Cardiac muscle cell (in vitro differentiated cells and primary cell): ENCODE results near the gene LCE4A. TPM values are rescaled to one million over a fixed set of nuclear protein-coding genes. Genes with fewer than 3 reads are reported as not detected.
"Not testable (repeated sequence)": the region's sequence is repeated elsewhere in the genome, so short reads cannot be mapped to it uniquely, and the experiment has no call there.

ENCODE experiments used
- DNase-seq, 2 donors: peaks; one replicate each; pipeline versions ENCODE4 v3.0.0 to v3.0.0-alpha.2; 2010 to 2017; ENCODE audit warnings: low read depth in 1 of 2, low spot score in 1 of 2
- H3K27ac ChIP-seq: fragments of 200-600 bp; sonication (generic); 2 replicates; pipeline ENCODE4 v1.5.1; 2016
- H3K27me3 ChIP-seq: fragments of 200-600 bp; sonication (generic); 2 replicates; pipeline ENCODE4 v1.6.0; 2016; ENCODE audit warnings: control low read depth
- H3K36me3 ChIP-seq: fragments of 200-600 bp; sonication (generic); 2 replicates; pipeline ENCODE4 v1.5.1; 2016; ENCODE audit warnings: control low read depth
- H3K4me1 ChIP-seq: fragments of 200-600 bp; sonication (generic); 2 replicates; pipeline ENCODE4 v1.8.1; 2017; ENCODE audit warnings: low read depth, mild to moderate bottlenecking, mixed run types
- H3K4me3 ChIP-seq: fragments of 200-600 bp; sonication (generic); 2 replicates; pipeline ENCODE4 v1.5.1; 2016; ENCODE audit warnings: mild to moderate bottlenecking
- H3K9me3 ChIP-seq: fragments of 200-600 bp; sonication (generic); 2 replicates; pipeline ENCODE4 v1.5.1; 2017; ENCODE audit warnings: low read depth, mild to moderate bottlenecking, control low read depth
- CTCF ChIP-seq: IDR thresholded peaks from 2 replicates; pipeline ENCODE4 v1.5.1; 2012; ENCODE audit warnings: low read depth, mild to moderate bottlenecking, low read length
- polyA plus RNA-seq: library from polyadenylated mRNA; unstranded; fragments of >200 nt; fragmentation: Nextera tagmentation; extraction: Ambion mirVana; gene quantifications from 2 replicates; pipeline ENCODE4 v1.2.1, GENCODE V29; 2016
- total RNA-seq: library from RNA; depleted of rRNA; stranded (reverse); fragments of >200 nt; gene quantifications from 2 replicates; pipeline ENCODE4 v1.2.3, GENCODE V29; 2016

LCE4A gene
- total and polyA plus RNA-seq, 2 experiments from 2014 or later = not detected

DNA sequence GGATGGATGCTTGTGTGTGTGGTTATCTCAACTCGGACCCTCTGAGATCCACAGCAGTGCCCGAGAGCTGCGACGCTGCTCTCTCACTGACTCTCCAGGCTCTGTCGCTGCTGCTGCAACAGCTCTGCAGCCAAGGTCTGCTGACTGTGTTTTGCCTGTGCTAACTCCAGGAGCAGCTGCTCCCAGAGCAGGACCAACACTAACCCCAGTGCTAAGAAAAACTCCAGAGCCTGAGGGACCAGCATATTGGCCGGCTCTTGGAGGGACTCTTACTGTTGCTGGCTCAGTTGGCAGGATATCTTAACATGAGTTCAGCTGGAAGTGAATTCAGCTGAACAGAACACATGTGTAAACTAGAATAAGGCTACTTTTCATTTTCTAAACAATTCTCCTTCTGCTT lies 28.5 kb upstream of the LCE4A start:
- Histone ChIP-seq H3K4me1 (no peaks in the 10 kb centered on the region), H3K27ac (no peak overlapping the region), H3K27me3 (no peaks in the 10 kb centered on the region), H3K9me3 (no peaks in the 10 kb centered on the region), H3K36me3 (no peaks in the 10 kb centered on the region), H3K4me3 (no peak overlapping the region)
- no peak for DNase-seq
- TF ChIP-seq CTCF = no peak

GRCh38 chr1:152681616-152682015 lies 26.3 kb upstream of the LCE4A start:
- no peaks in the 10 kb centered on the region for H3K36me3 ChIP-seq
- H3K27me3 ChIP-seq = no peaks in the 10 kb centered on the region
- H3K4me1 ChIP-seq = no peaks in the 10 kb centered on the region
- H3K9me3 ChIP-seq = no peaks in the 10 kb centered on the region
- DNase-seq = no peak
- H3K4me3 ChIP-seq = no peak overlapping the region
- TF ChIP-seq CTCF = no peak
- no peak overlapping the region for H3K27ac ChIP-seq

DNA sequence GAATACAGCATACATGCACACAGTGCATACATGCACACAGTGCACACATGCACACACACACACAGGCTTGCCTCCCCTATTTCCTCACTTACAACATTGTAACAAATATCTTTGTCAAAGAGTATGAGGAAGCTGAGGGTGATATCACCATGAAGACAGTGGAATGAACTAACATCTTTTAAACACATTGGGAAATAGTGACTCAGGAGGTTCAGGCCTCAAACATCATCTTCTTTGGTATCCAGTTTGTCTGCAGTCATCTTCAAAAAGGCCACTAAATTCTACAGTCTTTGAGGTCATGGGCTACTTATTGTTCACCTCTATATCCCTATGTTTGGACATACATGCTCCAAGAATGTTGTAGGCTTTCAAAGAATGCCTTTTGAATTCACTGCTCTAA lies 24.1 kb upstream of the LCE4A start:
- H3K27ac ChIP-seq = no peak overlapping the region
- no peak for DNase-seq
- H3K4me3 ChIP-seq = no peak overlapping the region
- no peaks in the 10 kb centered on the region for H3K9me3 ChIP-seq
- H3K4me1 ChIP-seq = no peaks in the 10 kb centered on the region
- no peaks in the 10 kb centered on the region for H3K27me3 ChIP-seq
- no peaks in the 10 kb centered on the region for H3K36me3 ChIP-seq
- TF ChIP-seq CTCF = no peak

DNA sequence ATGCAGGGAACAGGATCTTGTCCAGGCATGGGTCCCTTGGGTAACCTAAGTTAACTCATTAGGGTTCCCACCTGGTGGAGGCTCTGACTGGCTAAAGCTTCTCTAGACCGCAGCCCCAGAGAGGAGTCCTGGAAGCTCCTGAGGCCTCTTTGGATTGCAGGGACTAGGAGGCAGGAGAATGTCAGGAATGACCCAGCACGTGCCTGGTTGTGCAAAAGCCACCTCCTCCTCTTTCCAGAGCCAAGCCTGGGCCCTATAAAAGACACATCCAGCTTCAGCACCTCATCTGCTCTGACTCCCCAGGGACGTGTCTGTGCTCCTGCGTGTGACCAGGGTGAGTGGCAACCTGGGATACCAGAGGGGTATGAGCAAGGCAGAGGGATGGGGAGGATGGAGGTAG lies 22.1 kb upstream of the LCE4A start, which contains the start of gene LCE2B:
TSS of gene LCE2B (plus strand) at position 301 of the 400 bp plus-strand sequence. CDS start 721 bp downstream, outside the sequence.
- not testable (repeated sequence) for H3K27me3 ChIP-seq, H3K4me3 ChIP-seq, H3K27ac ChIP-seq, H3K9me3 ChIP-seq, DNase-seq, H3K36me3 ChIP-seq, H3K4me1 ChIP-seq

DNA sequence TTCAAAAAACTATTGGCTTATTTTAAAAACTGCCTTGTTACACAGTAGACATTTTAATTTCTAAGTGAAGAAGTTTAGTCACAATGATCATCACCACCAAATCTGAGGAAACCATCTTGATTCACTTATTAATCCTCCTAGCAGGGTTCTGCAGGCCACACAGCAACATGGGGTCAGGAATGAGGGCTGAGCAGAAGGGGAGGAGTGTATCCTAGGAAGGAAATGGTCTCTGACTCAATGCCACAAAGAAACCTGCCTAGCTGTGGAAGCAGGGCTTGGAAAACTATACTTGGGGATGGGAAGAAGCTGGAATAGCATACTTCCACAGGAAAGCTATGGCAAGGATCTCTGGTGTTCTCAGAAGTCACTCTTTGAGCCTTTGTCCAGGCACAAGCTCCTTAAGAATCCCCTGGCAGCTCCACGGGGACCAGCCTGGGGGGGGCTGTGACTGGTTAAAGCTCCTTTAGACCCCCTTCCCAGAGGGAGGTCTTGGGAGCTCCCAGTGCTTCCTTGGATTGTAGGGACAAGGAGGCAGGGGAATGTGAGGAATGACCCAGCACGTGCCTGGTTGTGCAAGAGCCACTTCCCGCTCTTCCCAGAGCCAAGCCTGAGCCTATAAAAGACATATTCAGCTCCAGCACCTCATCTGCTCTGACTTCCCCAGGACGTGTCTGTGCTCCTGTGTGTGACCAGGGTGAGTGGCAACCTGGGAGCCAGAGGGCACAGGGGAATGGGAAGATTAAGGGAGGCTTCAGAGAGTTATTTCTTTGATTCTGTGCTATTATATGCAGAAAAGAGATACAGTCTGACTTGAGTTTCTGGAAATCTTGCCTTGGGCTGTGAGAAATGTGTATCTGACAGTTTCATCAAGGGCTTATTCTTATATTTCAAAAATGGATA lies 10.0 kb upstream of the LCE4A start, which contains the start of gene LCE2A:
TSS of gene LCE2A (plus strand) at position 645 of the 900 bp plus-strand sequence. CDS start 557 bp downstream, outside the sequence.
- Histone ChIP-seq H3K36me3 (no peaks in the 10 kb centered on the region), H3K4me3 (no peak within 1 kb of the TSS), H3K27me3 (no peaks in the 10 kb centered on the region), H3K27ac (no peak within 1 kb of the TSS), H3K4me1 (no peaks in the 10 kb centered on the region), H3K9me3 (no peaks in the 10 kb centered on the region)
- no peak for TF ChIP-seq CTCF
- DNase-seq = no peak

DNA sequence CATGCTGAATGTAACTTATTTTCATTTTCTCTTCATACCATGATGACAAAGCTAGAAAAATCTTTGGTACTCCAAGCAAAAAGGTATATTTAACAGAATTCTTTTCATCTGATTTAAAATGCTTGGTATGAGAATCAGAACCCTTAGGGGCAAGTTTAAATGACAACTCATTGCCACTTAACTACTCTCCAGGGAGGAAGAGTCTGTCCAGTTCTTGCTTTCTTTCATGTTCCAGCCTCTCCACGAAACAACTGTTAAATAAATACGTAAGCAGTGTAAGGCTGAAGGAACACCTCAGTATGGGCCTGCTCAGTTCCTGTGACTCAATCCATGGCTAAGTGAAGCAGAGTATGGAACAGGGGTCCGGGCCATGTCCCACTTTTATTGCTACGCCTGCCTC lies 8.2 kb upstream of the LCE4A start:
- no peaks in the 10 kb centered on the region for H3K27me3 ChIP-seq
- no peaks in the 10 kb centered on the region for H3K4me1 ChIP-seq
- H3K4me3 ChIP-seq = no peak overlapping the region
- no peak for TF ChIP-seq CTCF
- no peak overlapping the region for H3K27ac ChIP-seq
- no peaks in the 10 kb centered on the region for H3K36me3 ChIP-seq
- no peak for DNase-seq
- no peaks in the 10 kb centered on the region for H3K9me3 ChIP-seq
